ENCODE data around the gene HELT.

GRCh38 chr4:185016946-185017758 lies 1.1 kb upstream of the HELT start:
- TF ChIP-seq CTCF (IDR thresholded peaks at IDR 0.05; ENCODE audit: borderline replicate concordance, extremely low read depth, low read length, poor library complexity, severe bottlenecking), result no peak
- no peak for TF ChIP-seq EZH2 (IDR thresholded peaks at IDR 0.05; ENCODE audit: borderline replicate concordance, low read depth, low read length, severe bottlenecking)

Data from DND-41 (cell line).